DMS114 treated with DMSO at 0.1 percent for 48 hours (cell line): Measurements from ENCODE around the gene ANKS1B.

Experiments used
- DNase-seq: peaks from one replicate; lab custom pipeline; 2025; ENCODE audit not compliant: unreplicated experiment; lab: John Stamatoyannopoulos, UW

The ANKS1B gene

GRCh38 chr12:99092100-99092851, 892.5 kb downstream of the ANKS1B start:
- no peak for DNase-seq

DNA sequence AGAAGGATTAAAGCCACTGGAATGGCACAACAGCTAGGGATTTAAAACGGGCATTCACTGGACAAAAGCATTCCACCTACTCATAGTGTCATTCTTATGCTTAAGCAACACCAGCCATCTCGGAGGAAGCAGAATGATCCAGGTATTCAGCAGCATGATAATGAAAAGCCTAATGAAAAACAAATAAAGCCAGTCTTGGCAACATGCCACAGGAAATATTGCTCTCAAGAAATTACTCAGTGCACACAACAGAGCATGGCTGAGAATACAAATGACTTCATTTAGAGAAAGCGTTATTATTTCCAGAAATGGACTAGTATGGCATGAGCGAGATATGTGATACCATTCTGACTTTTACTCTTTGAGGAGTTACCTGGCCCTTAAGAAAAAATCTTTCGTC, 897.5 kb downstream of the ANKS1B start:
- DNase-seq = no peak

DNA sequence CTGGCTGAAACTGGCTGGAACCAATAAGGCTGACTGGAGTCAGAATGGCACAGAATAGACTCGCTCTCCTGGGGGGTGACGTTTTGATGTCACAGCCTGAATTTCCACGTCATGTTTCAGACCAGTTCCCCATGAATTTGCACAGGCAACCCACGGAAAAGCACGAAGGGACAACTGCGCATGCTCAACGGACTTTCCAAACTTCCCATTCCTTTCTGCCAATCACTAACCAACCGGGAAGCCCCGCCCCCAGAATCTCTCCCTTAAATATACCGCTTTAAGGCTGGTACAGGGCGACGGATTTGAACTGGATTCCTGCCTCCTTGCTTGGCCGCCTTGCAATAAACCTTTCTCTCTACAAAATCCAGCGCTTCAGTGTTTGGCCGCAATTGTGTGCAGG, 904.9 kb downstream of the ANKS1B start:
- DNase-seq = no peak

DNA sequence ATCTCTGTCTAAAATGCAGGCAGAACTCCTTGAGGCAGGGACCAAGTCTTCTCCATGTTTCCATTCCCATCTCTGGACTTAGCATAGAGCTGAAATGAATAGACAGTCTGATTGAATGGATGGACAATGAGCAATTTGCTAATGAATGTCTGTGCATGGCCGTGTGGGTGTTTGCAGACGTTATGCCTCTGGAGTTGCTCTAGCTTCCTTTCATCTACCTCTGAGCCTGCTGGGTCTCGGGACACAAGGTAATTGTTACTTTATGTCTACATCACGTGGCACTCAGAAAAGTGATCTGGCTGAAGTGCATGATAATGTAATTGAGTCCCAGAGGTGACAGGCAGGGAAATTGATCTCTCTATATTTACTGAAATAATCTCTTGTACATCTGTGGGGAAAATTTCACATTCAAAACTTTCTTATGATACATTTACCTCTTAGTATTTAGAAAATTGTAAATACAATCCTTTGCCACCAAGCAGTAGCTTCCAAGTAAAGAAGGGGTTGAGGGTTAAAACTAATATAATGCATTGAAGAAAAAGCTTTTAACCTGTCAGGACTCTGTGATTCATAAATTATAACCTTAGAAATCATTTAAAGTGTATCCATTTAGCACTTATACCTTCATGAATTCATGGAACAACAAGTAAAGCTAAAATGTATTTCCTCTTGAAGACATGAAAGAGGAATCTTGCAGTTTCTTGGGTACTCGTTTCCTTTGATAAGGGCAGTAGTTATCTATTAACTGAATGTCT, 915.6 kb downstream of the ANKS1B start:
- no peak for DNase-seq

DNA sequence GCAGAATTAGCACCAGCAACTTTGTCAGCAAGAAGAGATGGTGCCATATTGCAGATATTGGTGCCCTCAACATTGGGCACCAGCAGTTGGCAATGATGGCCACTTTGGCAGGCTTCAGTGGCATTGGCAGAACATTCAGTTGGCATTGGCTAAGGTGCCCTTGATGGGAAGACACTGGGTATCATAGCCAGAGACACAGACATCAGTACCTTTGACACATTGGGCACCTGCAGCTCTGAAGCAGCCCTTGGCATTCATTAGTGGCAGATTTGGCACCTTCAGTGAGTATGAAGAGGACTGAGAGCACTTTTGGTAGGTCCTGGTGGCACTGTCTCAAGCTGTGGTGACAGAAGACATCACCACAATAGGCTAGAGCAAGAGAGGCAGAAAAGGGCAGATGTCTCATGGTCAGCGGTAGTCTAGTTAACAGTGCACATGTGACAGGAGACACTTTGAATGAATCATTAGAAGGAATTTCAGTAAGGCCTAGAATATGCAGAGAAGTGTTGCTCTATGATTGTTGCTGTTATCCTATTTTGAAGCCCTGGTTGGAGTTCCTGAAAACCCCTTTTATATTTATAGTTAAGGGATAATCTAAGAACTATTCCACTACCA, 917.5 kb downstream of the ANKS1B start:
- DNase-seq = no peak

- DNase-seq = no peak
Observed at GRCh38 chr12:99066726-99067125, 918.0 kb downstream of the ANKS1B start.

GRCh38 chr12:99063182-99063581, 921.6 kb downstream of the ANKS1B start:
- DNase-seq = no peak

DNA sequence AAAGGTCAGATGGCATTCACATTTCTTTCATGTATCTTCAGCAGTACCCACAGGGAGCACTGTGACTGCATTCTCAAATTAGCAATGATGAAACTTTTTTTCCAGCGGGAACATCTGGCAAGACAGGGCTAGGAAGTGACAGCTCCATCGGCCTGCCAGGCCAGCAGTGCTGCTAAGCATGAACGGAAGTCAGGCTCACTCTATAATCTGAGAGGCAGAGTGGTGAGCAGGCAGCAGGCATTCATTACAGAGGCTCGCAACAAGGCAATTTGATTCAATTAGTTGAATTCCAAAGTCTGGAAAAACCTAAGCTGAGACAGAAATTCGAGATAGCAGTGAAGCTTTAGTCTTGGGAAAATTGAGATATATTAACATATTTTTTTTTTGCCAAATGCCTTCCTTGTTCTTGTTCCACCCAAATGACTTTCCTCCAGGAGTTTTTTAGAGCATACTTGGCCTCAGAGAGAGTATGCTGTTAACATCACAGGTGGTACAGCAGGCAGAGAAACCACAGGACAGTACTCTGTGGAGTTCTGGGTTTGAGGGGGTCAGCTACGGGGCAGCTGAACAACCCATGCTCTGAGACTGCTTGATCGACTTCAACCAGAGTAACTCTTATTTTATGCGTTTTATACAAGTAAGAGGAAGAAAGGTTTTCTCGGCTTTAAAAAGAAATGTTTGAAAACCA, 924.8 kb downstream of the ANKS1B start:
- no peak for DNase-seq

DNA sequence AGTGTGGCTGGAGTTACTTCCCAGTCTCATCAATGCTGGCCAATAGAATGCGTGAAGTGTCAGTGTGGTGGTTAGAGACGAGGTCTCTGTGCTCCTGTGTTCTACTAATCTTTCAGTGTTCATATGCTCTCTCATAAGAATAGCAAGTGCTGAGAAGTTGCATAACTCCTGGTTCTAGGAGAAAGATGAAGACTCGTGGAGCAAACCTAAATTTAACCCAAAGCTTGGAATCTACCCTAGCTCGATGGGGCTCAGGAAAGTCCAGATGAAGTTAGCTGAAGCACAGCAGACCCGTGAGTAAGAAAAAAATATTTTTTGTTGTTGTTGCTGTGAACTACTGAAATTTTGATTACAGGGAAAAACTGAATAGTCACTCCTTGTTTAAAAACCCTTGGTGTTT, 927.1 kb downstream of the ANKS1B start:
- no peak for DNase-seq

DNA sequence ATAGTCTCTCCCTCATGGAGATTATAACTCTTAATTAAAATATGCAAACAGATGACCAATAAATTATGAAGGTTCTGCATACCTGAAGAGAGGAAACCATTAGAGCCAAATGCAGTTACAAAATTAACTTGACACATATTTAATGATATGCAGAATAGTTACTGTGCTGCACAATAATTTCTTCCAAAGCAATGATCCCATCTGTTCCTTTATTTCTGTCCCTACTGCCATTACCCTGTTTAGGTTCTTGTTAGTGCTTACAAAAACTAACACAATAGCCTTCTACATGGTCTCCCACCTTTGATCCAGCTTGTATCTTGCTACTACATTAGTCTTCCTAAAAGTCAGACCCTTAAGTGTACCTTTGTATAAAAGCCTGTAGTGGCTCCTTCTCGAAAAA, 928.5 kb downstream of the ANKS1B start:
- no peak for DNase-seq

GRCh38 chr12:99055299-99055698, 929.4 kb downstream of the ANKS1B start:
- no peak for DNase-seq

- DNase-seq = no peak
Observed at GRCh38 chr12:99054601-99055128, 930.1 kb downstream of the ANKS1B start.

DNA sequence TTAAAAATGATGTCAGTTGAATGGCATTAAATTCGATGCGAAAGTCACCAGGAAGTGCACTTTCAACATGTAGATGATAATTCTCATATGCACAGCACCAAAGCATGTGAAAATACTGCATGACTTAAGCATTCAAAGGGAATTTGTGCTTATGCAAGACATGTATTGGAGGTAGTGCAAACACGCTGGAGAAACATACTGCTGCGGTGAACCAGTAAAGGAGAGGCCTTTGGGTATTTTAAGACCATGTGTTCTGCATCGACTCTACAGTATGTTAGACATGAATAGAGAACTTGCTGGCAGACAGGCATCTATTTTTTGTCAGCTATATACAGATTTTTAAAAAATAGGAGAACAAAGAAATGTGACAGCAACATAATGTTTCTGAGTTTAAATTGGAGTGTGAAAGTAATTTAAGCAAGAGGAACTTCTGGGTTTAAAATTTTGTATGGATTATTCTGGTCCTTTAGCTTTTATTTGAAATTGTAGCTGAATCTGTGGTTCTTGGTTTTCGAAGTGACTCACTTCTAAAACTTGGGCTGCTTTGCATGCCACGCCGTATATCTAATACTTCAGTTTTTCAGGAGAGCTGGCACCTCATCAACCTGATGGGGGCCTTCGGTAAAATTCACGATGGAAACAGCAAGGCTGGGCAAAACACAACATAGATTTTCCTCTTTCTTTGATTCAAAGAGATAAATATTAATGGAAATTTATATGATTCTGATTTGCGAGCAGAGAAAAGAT, 930.9 kb downstream of the ANKS1B start:
- no peak for DNase-seq

DNA sequence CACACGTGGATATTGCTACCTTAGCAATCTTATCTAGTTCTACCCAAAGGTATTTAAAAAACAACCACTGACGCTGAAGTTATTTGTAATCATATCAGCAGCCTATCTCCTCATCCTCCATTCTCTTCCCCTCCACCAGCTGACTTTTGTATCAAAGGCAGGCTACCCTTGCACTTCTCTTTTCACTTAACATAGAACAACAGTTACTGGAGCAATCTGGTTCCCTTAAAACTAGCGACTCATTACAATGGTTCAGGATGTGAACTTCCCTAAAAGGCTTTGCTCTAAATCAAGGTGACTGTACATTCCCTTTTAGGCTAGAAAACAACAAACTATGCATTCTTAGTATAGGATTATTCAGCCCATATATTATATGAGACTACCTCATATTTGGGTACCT, 935.0 kb downstream of the ANKS1B start:
- no peak for DNase-seq

DNA sequence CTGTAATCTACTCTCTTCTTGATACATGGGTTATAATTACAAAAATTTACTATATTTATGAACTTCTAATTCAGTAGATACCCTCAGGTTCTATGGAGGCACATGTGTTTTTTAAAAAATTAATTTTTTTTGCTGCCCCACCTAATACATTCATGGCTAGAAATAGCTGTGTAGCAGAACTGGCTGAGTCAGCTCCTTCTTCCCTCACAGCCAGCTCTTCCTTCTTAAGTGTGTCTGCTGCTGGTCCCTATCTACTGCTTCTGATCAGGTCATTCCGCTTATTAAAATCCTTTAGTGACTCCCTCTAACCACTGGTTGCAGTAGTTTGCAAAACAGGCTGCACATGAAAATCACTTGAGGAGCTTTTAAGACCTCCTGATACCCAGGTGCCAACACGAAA, 939.6 kb downstream of the ANKS1B start:
- no peak for DNase-seq

DNA sequence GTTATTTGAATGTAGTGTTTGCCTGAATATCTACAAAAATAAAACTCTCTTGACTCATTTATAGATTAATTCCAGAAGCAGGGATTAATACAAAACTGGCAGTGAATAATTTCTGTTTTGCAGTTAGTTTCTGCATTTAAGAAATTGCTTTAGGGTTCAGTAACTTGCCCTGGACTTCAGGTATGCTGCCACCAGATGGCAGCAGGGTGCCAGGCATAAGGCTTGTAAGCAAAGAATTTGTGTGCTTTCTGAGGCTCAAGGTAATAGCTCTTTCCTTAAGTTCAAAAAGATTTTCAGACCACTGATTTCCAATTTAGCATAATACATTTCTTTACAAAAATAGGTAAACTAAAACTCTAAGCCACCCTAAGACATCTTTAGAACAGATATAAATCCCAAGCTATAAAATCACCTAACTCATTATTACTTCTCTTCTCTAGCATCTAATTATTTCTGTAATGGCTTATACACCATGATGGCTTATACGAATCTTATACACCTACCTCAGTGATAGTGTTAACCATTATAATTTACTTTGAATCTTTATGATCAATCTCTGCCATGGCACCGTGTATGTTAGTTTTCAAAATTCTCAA, 941.3 kb downstream of the ANKS1B start:
- DNase-seq = peak; percentile 51

GRCh38 chr12:99042226-99042625, 942.5 kb downstream of the ANKS1B start:
- no peak for DNase-seq

GRCh38 chr12:99039367-99040120, 945.2 kb downstream of the ANKS1B start:
- no peak for DNase-seq

GRCh38 chr12:99036566-99036965, 948.2 kb downstream of the ANKS1B start:
- DNase-seq = no peak

GRCh38 chr12:99035803-99036202, 948.9 kb downstream of the ANKS1B start:
- DNase-seq = no peak
